Stimulated activated naive CD8-positive, alpha-beta T cell treated with anti-CD3 and anti-CD28 coated beads, Interleukin-15, Interleukin-2, amounts not matched to agents 100 ng/mL and 50 ng/mL, for 24 hours (primary cell): ENCODE results near the gene DAAM1.

ENCODE experiments used
- H3K27ac Mint-ChIP-seq: one replicate; pipeline ENCODE4 v1.8.0; 2021; ENCODE audit warnings: mild to moderate bottlenecking, mixed read lengths
- H3K27me3 Mint-ChIP-seq: one replicate; pipeline ENCODE4 v1.8.0; 2021; ENCODE audit warnings: mixed read lengths
- H3K36me3 Mint-ChIP-seq: one replicate; pipeline ENCODE4 v1.8.0; 2021; ENCODE audit warnings: low read depth, mixed read lengths
- H3K4me1 Mint-ChIP-seq: one replicate; pipeline ENCODE4 v1.8.0; 2021; ENCODE audit warnings: low read depth, mixed read lengths
- H3K4me3 Mint-ChIP-seq: one replicate; pipeline ENCODE4 v1.8.0; 2021; ENCODE audit warnings: mild to moderate bottlenecking, mixed read lengths
- H3K9me3 Mint-ChIP-seq: one replicate; pipeline ENCODE4 v1.8.0; 2021; ENCODE audit warnings: mixed read lengths

The DAAM1 gene

DNA sequence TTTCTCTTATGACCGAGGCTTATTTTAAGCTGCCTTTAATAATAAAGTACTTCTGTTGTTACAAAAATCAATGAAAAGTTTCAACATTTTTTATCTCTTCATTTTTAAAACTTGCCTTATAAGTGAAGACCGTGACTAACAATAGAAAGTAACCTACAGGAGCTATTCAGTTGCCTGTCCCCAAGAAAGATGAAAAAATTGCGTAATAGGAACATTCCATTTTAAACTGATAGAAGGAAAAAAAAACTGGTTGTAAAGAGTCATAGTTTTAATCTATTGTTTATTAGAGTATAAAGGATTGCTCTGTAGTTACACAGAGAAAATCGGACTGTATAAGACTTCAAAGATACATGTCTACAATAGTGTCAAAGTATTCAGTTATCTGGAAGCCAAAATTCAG is 83.3 kb downstream of the DAAM1 start:
- H3K4me3 Mint-ChIP-seq, result no peak overlapping the region
- no peaks in the 10 kb centered on the region for H3K9me3 Mint-ChIP-seq
- H3K27me3 Mint-ChIP-seq, result no peaks in the 10 kb centered on the region
- no peak overlapping the region for H3K27ac Mint-ChIP-seq
- H3K4me1 Mint-ChIP-seq, result peaks cover 27% of the 10 kb centered on the region
- peaks cover 18% of the 10 kb centered on the region for H3K36me3 Mint-ChIP-seq

DNA sequence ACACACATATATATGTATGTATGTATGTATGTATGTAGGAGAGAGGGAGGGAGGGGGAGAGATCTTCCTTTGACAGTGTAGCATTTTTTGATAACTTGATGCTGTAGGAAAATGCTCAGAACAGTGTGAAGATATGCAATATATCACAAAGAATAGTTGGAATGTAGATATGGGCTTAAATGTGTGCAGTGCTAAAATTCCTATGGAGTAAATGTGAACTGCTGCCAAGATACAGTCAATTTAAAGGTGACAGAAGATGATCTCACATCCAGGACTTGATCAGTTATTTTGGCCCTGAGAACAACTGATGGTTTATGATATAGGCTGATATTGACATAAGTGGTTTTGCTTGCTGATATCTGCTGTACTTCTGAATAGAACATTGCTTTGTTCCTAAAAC is 84.2 kb downstream of the DAAM1 start:
- Mint-ChIP-seq H3K27ac (no peak overlapping the region), H3K27me3 (no peaks in the 10 kb centered on the region), H3K4me3 (no peak overlapping the region), H3K4me1 (peaks cover 22% of the 10 kb centered on the region), H3K36me3 (peaks cover 18% of the 10 kb centered on the region), H3K9me3 (no peaks in the 10 kb centered on the region)

DNA sequence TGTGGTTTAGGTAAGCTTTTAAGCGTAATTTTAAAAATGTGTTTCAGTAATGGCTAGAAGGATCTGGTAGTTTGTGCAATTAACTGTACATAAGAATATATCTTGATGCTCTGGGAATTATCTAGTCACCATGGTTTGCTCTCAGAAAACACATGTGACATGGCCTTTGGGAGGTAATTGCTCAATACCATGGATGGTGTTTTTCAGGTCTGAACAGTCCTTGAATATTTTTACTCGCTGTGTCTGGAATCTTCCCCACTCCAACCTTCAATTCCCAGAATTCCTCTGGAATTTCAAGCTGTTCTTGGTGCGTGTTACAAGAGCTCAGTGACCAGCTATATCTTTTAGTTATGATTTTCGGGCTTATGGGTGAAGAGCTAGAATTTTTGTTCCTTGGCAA is 85.3 kb downstream of the DAAM1 start:
- Mint-ChIP-seq H3K4me3 (no peak overlapping the region), H3K36me3 (peaks cover 10% of the 10 kb centered on the region), H3K27me3 (no peaks in the 10 kb centered on the region), H3K4me1 (peaks cover 22% of the 10 kb centered on the region), H3K27ac (no peak overlapping the region), H3K9me3 (no peaks in the 10 kb centered on the region)

DNA sequence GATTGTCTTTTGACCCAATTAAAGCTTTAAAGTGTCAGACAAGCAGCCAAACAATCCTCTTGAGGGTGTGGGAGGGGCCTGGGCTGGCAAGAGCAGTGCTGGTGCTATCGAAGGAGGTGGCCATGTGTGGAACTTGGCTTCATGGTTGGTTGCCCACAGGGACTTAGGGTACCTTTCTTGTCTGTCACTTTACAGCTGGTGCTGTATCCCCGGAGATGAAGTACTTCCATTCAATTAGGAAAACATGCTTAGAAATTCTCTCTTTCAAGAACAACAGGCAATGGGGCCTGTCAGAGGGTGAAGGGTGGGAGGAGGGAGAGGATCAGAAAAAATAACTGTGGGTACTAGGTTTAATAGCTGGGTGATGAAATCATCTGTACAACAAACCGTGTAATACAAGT is 86.5 kb downstream of the DAAM1 start:
- no peak overlapping the region for H3K4me3 Mint-ChIP-seq
- no peak overlapping the region for H3K27ac Mint-ChIP-seq
- peaks cover 22% of the 10 kb centered on the region for H3K4me1 Mint-ChIP-seq
- no peaks in the 10 kb centered on the region for H3K9me3 Mint-ChIP-seq
- H3K36me3 Mint-ChIP-seq, result no peaks in the 10 kb centered on the region
- no peaks in the 10 kb centered on the region for H3K27me3 Mint-ChIP-seq

DNA sequence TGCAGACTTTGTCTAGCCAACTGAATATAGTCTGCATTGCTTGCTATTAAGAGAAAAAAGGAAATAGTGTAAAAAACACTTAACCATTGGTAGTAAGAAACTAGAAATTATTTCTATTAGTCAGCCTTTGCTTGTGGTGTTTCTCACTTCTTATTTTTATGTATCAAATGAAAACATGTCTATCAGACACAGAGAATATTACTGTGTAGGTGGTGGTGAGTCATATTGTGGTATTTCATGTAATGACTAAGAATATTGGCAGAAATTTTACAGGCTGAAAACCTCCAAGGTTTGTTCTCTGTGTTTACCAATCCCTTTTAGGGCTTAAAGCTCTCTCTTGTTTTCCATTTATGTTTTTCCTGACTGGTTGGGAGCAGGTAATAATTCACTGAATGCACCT is 87.2 kb downstream of the DAAM1 start:
- no peak overlapping the region for H3K27ac Mint-ChIP-seq
- no peaks in the 10 kb centered on the region for H3K9me3 Mint-ChIP-seq
- H3K27me3 Mint-ChIP-seq, result no peaks in the 10 kb centered on the region
- H3K4me3 Mint-ChIP-seq, result no peak overlapping the region
- peaks cover 22% of the 10 kb centered on the region for H3K4me1 Mint-ChIP-seq
- no peaks in the 10 kb centered on the region for H3K36me3 Mint-ChIP-seq

DNA sequence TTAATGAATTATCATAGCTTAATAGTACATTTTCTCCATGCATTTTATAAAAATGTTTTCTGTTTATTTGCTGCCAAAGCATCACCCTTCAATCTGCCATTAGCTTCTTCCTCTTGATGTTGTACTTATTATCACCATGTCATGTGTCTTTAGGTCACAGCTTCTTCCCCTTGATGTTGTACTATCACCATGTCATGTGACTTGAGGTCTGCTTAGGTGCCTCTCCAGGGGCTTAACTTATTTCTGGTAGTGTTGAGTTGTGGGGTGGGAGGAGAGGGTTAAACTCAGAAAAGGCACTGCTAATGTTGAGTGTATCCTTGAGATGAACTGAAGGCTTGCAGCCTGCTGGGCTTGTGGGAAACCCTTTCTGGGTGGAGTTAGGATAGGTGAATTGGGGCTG is 87.8 kb downstream of the DAAM1 start:
- H3K4me3 Mint-ChIP-seq, result no peak overlapping the region
- H3K9me3 Mint-ChIP-seq, result no peaks in the 10 kb centered on the region
- H3K27me3 Mint-ChIP-seq, result no peaks in the 10 kb centered on the region
- no peak overlapping the region for H3K27ac Mint-ChIP-seq
- H3K4me1 Mint-ChIP-seq, result peaks cover 22% of the 10 kb centered on the region
- H3K36me3 Mint-ChIP-seq, result peaks cover 3% of the 10 kb centered on the region

DNA sequence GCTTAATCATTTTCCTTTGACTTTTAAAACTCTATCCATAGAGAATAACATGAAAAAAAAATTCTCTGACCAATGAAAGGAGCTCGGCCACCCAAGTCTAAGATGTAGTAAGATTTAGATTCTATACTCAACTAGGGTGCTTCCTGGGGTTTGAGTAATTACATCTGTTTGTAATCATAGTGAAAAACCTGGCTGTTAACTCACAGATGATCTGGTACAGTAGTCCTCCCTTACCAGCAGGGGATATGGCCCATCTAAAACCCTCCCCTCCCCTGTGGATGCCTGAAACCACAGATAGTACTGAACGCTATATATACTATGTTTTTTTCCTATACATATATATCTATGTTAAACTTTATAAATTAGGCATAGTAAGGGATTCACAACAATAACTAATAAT is 89.2 kb downstream of the DAAM1 start:
- H3K4me3 Mint-ChIP-seq, result no peak overlapping the region
- peaks cover 22% of the 10 kb centered on the region for H3K4me1 Mint-ChIP-seq
- no peak overlapping the region for H3K27ac Mint-ChIP-seq
- H3K36me3 Mint-ChIP-seq, result peaks cover 3% of the 10 kb centered on the region
- H3K27me3 Mint-ChIP-seq, result no peaks in the 10 kb centered on the region
- no peaks in the 10 kb centered on the region for H3K9me3 Mint-ChIP-seq

DNA sequence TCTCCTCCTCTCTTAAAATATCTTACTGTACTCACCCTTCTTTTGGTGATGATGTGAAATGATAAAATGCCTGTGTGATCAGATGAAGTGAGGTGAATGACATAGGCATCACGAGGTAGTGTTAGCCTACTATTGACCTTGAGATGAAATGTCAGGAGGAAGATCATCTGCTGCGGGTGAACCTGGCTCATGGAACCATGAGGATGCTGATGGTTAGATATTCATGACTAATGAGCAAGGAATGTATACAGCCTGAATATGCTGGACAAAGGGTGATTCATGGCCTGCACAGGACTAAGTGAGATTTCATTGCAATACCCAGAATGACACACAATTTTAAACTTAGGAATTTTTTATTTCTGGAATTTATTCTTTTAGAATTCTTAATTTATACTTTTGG is 89.6 kb downstream of the DAAM1 start:
- Mint-ChIP-seq H3K27me3 (no peaks in the 10 kb centered on the region), H3K4me3 (no peak overlapping the region), H3K4me1 (peaks cover 22% of the 10 kb centered on the region), H3K36me3 (peaks cover 3% of the 10 kb centered on the region), H3K27ac (no peak overlapping the region), H3K9me3 (no peaks in the 10 kb centered on the region)

DNA sequence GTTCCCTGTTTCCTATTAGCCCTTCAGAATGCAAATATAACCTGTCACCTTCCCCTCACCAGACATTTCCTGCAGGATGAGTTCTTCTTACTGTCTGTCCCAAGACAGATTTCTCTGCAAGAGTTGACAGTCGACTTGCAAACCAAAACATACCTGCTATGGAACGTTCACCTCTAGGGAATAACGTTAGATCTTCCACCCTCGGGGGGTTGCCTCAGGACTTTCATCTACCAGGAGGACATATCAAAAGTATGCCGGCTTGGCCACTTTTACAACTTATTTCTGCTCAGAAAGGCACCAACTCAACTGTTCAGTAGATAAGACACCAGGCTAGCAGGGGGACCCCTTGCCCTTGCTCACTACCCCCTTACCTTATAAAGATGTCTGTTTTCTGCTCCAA is 92.5 kb downstream of the DAAM1 start:
- peaks cover 6% of the 10 kb centered on the region for H3K4me1 Mint-ChIP-seq
- H3K4me3 Mint-ChIP-seq, result no peak overlapping the region
- peaks cover 20% of the 10 kb centered on the region for H3K9me3 Mint-ChIP-seq
- H3K36me3 Mint-ChIP-seq, result peaks cover 21% of the 10 kb centered on the region
- no peaks in the 10 kb centered on the region for H3K27me3 Mint-ChIP-seq
- H3K27ac Mint-ChIP-seq, result no peak overlapping the region

DNA sequence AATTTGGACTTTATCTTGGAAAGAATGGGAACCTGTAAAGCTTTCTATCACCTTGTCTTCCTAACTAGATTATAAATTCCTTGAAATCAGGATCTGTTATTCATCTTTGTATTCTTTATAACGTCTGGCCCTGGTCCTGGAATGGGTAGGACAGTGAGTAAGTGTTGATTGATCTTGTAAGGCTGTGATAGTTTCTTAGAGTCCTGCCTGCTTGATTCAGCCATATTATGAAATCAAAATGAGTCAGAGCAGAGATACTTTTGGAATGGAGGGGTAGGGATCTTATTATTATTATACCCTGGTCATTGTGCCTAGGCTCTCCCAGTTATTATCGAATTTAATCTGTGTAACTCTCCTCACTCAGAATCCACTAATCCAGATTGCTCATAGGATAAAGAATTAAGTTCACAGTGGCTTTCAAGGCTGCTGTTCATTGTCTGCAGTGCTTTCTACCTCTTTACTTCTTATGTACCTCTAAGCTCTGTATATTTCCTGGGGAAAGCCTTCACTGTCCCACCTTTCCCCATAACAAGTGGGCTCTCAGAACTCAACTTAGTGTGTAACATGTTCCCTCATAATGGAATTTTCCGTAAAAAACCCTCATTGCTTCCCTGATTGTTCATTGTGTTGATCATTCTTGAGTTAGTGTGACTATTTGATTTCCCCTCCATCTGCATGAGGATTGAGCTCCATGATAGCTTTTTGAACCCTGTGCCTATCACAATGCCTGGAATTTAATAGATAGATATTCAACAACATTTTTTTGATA is 93.3 kb downstream of the DAAM1 start:
- Mint-ChIP-seq H3K27ac (no peak overlapping the region), H3K4me1 (no peaks in the 10 kb centered on the region), H3K9me3 (peaks cover 20% of the 10 kb centered on the region), H3K36me3 (peaks cover 21% of the 10 kb centered on the region), H3K4me3 (no peak overlapping the region), H3K27me3 (no peaks in the 10 kb centered on the region)

DNA sequence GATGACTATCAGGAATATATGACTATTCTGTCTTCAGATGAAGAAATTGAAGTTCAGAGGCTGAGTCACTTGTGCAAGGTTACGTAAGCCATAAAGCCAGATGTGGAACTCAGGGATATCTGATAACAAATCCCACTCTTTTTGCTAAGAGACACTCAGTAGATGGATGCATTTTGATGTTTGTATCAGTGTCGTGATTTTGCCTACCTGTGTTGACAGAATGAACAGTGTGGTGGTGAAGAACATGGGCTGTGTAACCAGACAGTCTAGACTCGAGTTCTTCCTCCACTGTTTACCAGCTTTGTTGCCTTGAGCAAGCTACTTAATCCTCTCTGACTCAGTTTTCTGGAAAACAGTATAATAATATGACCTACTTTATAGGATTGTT is 93.9 kb downstream of the DAAM1 start:
- Mint-ChIP-seq H3K4me1 (no peaks in the 10 kb centered on the region), H3K27ac (no peak overlapping the region), H3K36me3 (peaks cover 21% of the 10 kb centered on the region), H3K9me3 (peaks cover 20% of the 10 kb centered on the region), H3K27me3 (no peaks in the 10 kb centered on the region), H3K4me3 (no peak overlapping the region)

DNA sequence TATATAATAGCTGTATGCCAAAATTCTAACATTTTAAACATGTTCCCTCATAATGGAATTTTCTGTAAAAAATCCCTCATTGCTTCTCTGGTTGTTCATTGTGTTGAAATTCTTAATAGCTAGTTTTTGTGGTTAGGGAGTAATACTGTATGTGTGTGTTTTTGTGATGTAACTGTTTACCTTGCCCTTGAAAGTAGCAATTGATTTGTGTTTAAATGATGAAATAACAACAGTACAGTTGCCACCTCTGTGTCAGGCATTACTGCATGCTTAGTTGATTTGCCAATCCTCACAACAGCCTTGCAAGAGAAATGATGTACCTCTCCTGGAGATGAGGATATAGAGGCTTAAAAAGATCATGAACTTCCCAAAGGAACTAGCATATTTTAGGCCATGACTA is 94.9 kb downstream of the DAAM1 start:
- Mint-ChIP-seq H3K4me3 (no peak overlapping the region), H3K36me3 (peaks cover 21% of the 10 kb centered on the region), H3K27ac (no peak overlapping the region), H3K4me1 (no peaks in the 10 kb centered on the region), H3K27me3 (no peaks in the 10 kb centered on the region), H3K9me3 (peaks cover 21% of the 10 kb centered on the region)

DNA sequence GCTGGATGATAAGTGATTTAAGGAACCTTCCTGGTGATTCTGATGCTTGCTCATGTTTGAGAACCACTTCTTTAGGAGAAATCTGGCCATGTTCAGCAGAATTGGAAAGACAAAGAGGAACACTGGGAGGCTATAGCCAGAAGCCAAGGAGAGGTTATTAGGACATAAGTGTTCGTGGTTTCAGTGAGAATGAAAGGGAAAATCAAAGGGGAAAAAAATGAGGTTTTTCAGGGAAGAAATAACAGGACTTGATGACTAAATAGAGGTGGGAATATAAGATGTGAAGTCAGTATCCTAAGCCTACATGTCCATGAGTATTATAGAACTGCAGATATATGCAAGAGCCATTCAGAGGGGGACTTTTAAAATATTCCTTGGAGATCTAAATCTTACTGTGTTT is 95.6 kb downstream of the DAAM1 start:
- no peaks in the 10 kb centered on the region for H3K27me3 Mint-ChIP-seq
- no peak overlapping the region for H3K4me3 Mint-ChIP-seq
- peaks cover 21% of the 10 kb centered on the region for H3K36me3 Mint-ChIP-seq
- no peaks in the 10 kb centered on the region for H3K4me1 Mint-ChIP-seq
- no peak overlapping the region for H3K27ac Mint-ChIP-seq
- H3K9me3 Mint-ChIP-seq, result peaks cover 24% of the 10 kb centered on the region

DNA sequence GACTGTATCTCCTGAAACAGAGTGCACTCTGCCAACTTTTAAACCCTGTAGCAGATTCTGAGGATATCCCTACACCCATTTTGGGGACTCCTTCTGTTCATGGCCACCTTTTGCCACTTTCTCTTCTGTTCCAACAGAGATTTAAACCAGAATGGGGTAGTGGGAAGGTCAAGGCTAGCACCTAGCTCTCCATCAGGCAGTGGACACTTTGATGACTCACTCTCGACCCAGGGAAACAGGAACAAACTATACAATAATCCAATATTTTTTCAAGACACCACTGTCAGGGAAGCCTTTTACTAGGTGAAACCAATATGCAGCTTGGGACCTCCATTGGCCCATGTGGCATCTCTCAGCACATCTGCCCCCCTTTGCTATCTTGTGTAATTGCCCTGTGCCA is 103.6 kb downstream of the DAAM1 start:
- no peak overlapping the region for H3K27ac Mint-ChIP-seq
- H3K4me3 Mint-ChIP-seq, result no peak overlapping the region
- peaks cover under 1% of the 10 kb centered on the region for H3K4me1 Mint-ChIP-seq
- H3K36me3 Mint-ChIP-seq, result peaks cover 25% of the 10 kb centered on the region
- no peaks in the 10 kb centered on the region for H3K27me3 Mint-ChIP-seq
- peaks cover 4% of the 10 kb centered on the region for H3K9me3 Mint-ChIP-seq

DNA sequence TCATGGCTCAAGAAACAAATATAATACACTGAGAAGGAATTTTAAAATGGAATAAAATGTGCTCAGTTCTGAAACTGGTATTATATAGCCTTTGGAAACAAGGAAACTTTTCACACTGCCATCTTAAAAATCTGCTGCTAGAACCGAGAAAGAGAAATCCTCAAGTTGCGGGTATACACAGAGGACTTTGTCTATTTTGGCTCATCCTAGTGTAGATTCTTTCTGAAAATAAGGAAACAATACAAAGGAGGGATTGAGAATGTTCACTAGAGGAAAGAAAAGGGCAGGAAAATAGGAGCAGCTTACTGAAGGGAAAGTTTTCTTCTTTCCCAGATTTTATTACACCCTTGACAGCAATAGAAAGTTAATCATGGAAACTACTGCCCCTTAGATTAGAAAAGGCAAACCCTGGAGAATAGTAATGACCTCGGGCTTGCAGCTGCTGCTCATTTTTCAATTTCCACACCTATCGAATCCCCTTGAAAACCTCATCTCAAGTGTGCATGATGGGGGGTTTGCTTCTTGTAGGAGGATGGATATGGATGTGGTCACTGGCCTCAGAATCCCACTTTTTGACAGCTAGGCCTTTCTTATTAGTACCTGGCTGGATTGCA is 104.6 kb downstream of the DAAM1 start:
- Mint-ChIP-seq H3K9me3 (peaks cover 4% of the 10 kb centered on the region), H3K36me3 (peaks cover 25% of the 10 kb centered on the region), H3K4me1 (peaks cover 7% of the 10 kb centered on the region), H3K27ac (no peak overlapping the region), H3K4me3 (no peak overlapping the region), H3K27me3 (no peaks in the 10 kb centered on the region)
